GM12874 (cell line): Measurements from ENCODE around the gene MDM2.

Source experiments
- TF ChIP-seq, protein P1 (sequence below): IDR thresholded peaks from 2 replicates; pipeline ENCODE4 v1.5.1; 2011; ENCODE audit warnings: low read depth, mild to moderate bottlenecking, control low read depth, low read length, moderate library complexity; ENCODE audit not compliant: insufficient read depth

Gene MDM2

DNA sequence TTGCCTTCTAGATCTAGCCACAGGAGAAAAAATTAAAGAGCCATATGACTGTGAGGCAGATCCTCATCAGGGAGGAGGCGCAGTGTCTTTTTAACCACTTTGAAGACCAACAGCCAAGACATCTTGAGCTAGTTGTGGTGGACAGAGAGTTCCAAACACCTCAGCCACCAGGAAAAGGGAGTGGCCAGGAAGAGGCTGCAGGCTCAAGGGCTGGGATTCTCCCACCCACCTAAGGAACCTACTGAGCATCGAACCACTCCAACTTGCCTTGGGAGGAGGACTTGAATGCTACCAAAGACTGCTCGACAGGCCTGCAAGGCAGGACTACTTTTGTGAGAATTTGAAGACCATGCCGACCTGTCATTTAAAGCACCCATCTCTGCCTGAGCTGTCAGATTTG, 14.5 kb upstream of the MDM2 start:
- TF ChIP-seq, protein P1, sequence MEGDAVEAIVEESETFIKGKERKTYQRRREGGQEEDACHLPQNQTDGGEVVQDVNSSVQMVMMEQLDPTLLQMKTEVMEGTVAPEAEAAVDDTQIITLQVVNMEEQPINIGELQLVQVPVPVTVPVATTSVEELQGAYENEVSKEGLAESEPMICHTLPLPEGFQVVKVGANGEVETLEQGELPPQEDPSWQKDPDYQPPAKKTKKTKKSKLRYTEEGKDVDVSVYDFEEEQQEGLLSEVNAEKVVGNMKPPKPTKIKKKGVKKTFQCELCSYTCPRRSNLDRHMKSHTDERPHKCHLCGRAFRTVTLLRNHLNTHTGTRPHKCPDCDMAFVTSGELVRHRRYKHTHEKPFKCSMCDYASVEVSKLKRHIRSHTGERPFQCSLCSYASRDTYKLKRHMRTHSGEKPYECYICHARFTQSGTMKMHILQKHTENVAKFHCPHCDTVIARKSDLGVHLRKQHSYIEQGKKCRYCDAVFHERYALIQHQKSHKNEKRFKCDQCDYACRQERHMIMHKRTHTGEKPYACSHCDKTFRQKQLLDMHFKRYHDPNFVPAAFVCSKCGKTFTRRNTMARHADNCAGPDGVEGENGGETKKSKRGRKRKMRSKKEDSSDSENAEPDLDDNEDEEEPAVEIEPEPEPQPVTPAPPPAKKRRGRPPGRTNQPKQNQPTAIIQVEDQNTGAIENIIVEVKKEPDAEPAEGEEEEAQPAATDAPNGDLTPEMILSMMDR, result no peak

DNA sequence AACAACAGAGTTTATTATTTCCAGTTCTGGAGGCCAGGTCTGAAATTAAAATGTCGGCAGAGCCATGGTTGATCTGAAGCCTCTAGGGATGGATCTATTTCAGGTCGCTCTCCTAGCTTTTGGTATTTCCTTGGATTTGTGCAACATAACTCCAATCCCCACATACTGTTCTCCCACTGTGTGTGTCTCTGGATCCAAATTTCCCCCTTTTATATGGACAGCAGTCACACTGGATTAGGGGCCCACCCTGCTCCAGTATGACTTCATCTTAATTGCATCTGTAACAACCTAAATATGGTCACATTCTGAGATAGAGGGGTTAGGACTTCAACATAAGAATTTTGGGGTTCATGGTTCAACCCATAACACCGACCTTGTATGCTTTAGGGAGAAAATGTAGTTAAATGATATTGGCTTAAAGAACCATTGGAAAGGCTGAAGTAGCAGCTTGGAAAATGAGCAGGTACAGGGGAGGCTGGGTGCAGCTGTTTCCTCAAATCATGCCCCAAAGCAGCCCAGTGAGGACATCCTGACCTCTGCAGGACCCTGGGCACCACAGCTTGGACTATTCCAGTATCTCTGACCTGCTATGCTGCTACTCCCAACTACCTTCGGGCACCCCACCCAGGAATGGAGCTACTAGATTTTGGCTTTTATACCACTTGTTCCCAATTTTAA, 13.9 kb upstream of the MDM2 start:
- TF ChIP-seq, protein P1, result no peak

DNA sequence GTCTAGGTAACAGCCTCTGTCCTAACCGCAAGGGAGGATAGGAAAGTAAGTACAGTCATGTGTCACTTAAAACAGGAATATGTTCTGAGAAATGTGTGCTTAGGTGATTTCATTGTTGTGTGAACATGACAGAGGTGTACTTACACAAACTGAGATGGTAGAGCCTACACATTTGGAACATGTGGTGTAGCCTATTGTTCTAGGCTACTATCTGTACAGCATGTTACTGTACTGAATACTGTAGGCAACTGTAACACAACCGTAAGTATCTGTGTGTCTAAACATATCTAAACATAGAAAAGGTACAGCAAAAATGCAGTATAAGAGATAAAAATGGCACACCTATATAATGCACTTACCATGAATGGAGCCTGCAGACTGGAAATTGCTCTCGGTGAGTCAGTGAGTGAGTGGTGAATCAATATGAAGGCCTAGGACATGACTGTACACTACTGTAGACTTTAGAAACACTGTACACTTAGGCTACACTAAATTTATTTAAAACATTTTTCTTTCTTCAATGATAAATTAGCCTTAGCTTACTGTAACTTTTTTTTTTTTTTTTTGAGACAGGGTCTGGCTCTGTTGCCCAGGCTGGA, 13.2 kb upstream of the MDM2 start:
- TF ChIP-seq, protein P1, result no peak

DNA sequence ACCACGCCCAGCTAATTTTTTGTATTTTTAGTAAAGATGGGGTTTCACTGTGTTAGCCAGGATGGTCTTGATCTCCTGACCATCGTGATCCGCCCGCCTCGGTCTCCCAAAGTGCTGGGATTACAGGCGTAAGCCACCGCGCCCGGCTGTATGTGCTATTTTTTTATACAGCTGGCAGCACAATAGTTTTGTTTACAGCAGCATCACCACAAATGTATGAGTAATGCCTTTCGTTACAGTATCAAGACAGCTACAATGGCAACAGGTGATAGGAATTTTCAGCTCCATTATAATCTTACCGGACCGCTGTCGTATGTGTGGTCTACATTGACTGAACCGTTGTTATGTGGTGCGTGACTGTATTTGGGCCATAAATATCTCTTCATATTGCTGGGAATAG, 11.6 kb upstream of the MDM2 start:
- TF ChIP-seq, protein P1, result no peak

DNA sequence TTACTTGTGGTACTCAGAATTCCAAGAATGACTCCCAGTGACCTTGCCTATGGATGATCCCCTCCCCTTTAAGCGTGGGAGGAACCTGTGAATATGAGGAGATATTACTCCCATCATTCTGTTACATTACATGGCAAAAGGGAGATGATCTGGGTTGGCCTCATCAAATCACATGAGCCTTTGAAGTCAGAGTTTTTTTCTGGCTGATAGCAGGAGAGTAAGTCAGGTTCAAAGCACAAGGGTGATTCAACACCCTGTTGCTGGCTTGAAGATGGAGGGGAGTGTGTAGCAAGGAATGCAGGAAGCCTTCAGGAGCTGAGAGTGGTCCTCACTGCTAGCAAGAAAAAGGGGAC, 9.1 kb upstream of the MDM2 start:
- TF ChIP-seq, protein P1, result no peak

DNA sequence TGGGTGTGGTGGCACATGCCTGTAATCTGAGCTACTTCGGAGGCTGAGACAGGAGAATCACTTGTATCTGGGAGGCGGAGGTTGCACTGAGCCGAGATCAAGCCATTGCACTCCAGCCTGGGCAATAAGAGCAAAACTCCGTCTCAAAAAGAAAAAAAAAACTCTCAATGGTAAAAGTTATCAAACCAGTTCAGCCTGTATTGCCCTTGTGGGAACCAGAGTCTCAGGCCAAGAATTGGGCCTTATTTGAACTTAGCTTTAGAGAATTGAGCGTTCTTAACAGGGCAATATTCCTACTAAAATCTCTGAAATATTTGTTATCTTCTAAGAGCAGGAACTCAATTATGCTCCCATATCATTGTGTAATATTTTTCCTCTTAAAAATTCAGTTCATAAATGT, 7.7 kb upstream of the MDM2 start:
- TF ChIP-seq, protein P1, result no peak

DNA sequence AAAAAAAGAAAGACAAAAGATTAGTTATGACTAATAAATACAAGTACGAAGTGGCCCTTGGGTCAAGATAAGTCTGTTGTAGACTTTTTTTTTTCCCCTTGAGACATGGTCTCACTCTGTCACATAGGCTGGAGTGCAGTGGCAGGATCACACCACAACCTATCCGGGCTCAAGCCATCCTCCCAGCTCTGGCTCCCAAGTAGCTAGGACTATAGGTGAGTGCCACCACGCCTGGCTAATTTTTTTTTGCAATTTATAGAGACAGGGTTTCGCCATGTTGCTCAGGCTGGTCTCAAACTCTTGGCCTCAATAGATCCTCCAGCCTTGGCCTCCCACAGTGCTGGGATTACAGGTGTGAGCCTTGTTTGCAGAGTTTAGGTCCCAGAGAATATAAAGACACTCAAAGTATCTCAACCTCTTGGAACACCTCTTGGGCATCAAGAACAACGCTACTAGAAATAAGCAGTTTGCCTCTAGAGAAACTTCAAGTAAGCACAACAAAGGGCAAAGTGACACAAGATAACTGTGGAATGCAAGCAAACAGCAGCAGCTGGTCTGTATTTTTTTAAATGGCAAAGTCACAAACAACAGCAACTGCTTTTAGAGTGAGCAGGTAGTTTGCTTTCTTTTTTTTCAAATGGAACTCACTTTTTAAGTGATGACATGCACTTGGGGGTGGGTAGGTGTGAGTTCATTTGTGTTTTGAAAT, 3.9 kb upstream of the MDM2 start:
- TF ChIP-seq, protein P1, result no peak
